ENCODE results near the gene CD52.

The CD52 gene

GRCh38 chr1:26368486-26368885, 50.7 kb downstream of the CD52 start:
- Histone ChIP-seq H3K4me3 (ENCODE audit: low read depth, low read length) (no peak overlapping the region), H3K4me1 (ENCODE audit: control insufficient read depth, insufficient read depth, low read length, unreplicated experiment) (peaks cover 6% of the 10 kb centered on the region), H3K27ac (ENCODE audit: low read depth, low read length) (no peak overlapping the region), H3K27me3 (ENCODE audit: insufficient read depth, low read length) (no peaks in the 10 kb centered on the region), H2AFZ (ENCODE audit: low read length, unreplicated experiment) (no peak overlapping the region), H3K79me2 (ENCODE audit: control insufficient read depth, insufficient read depth, low read length, unreplicated experiment) (no peaks in the 10 kb centered on the region), H3K36me3 (ENCODE audit: insufficient read depth, low read length) (no peaks in the 10 kb centered on the region)

Data from ACC112 (cell line).